HL-60 (cell line): ENCODE measurements around the gene TOP1.

ENCODE experiments used
- GABPA ChIP-seq: IDR thresholded peaks from 2 replicates; pipeline ENCODE4 v1.6.1; 2012; ENCODE audit warnings: low read depth
- POLR2AphosphoS5 ChIP-seq: IDR thresholded peaks from 2 replicates; pipeline ENCODE4 v1.6.1; 2012; ENCODE audit warnings: low read depth
- REST ChIP-seq: IDR thresholded peaks from 2 replicates; pipeline ENCODE4 v1.6.1; 2012; ENCODE audit warnings: low read depth; ENCODE audit not compliant: insufficient replicate concordance
- TF ChIP-seq, protein P1 (sequence below): IDR thresholded peaks from one replicate; pipeline ENCODE4 v1.5.1; 2011; ENCODE audit warnings: low read length, control low read depth, inconsistent platforms; ENCODE audit not compliant: insufficient read depth

DNA sequence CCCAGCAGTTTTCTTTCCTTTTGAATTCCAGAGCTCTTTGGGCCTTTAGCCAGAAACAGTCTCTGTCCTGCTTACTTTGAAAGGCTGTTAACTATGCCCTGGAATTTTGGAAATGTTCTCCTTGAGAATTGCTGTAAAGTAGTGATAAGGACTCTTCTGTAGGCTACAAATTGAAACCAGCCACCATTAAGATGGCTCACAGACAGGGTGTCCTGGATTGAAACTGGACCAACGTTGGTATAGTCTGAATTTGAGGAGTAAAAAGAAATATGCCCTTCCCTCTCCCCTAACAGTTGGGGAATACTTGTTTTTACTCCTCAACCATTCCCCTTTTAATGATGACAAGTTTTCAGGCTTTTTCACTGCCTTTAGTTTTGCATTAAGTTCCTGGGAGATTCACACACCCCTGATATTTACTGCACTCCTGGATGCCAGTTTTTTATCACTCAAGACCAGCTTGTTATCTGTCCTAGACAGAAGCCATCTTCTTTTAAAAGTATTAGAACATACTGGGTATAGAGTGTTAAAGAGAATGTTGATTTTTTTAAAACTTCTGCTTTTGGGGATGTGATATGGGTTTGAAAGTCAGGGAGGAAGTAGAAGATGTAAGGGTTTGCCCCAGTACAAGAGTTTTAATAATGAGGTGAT, 21.9 kb downstream of the TOP1 start:
- TF ChIP-seq, protein P1, sequence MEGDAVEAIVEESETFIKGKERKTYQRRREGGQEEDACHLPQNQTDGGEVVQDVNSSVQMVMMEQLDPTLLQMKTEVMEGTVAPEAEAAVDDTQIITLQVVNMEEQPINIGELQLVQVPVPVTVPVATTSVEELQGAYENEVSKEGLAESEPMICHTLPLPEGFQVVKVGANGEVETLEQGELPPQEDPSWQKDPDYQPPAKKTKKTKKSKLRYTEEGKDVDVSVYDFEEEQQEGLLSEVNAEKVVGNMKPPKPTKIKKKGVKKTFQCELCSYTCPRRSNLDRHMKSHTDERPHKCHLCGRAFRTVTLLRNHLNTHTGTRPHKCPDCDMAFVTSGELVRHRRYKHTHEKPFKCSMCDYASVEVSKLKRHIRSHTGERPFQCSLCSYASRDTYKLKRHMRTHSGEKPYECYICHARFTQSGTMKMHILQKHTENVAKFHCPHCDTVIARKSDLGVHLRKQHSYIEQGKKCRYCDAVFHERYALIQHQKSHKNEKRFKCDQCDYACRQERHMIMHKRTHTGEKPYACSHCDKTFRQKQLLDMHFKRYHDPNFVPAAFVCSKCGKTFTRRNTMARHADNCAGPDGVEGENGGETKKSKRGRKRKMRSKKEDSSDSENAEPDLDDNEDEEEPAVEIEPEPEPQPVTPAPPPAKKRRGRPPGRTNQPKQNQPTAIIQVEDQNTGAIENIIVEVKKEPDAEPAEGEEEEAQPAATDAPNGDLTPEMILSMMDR, result no peak
- TF ChIP-seq REST (no peak), POLR2AphosphoS5 (no peak), GABPA (no peak)
